Activated T-helper 1 cell treated with anti-CD3 and anti-CD28 coated beads, Interleukin-12 subunit alpha, Interleukin-12 subunit beta, Interleukin-2, Interleukin-4 antibody, amounts not matched to agents 30 ng/mL and 10 ng/mL and 1 ng/mL, durations not matched to agents 14 hours and 24 hours and 36 hours (primary cell): ENCODE data around the gene RNU1-3. TPM values are rescaled to one million over a fixed set of nuclear protein-coding genes. Genes with fewer than 3 reads are reported as not detected.
A peak's percentile ranks its signal among the peaks of the same experiment; 100 is the strongest.
"Not testable (repeated sequence)": the region's sequence is repeated elsewhere in the genome, so short reads cannot be mapped to it uniquely, and the experiment has no call there.

Experiments
- DNase-seq: peaks from one replicate; pipeline ENCODE4 v3.0.0; 2021; ENCODE audit warnings: low spot score
- H3K27ac Mint-ChIP-seq: one replicate; pipeline ENCODE4 v1.8.0; 2021; ENCODE audit warnings: mild to moderate bottlenecking, mixed read lengths
- H3K27me3 Mint-ChIP-seq: one replicate; pipeline ENCODE4 v1.8.0; 2022; ENCODE audit warnings: mild to moderate bottlenecking, moderate library complexity, mixed read lengths; ENCODE audit not compliant: insufficient read depth
- H3K36me3 Mint-ChIP-seq: one replicate; pipeline ENCODE4 v1.8.0; 2021; ENCODE audit warnings: low read depth, mixed read lengths
- H3K4me1 Mint-ChIP-seq: one replicate; pipeline ENCODE4 v1.8.0; 2021; ENCODE audit warnings: low read depth, mixed read lengths
- H3K4me3 Mint-ChIP-seq: one replicate; pipeline ENCODE4 v1.8.0; 2021; ENCODE audit warnings: mild to moderate bottlenecking, moderate library complexity, mixed read lengths
- H3K9me3 Mint-ChIP-seq: one replicate; pipeline ENCODE4 v1.8.0; 2021; ENCODE audit warnings: mixed read lengths
- intact Hi-C: fragments of 100-400 bp; cut with micrococcal nuclease; formaldehyde crosslinking; loops from one replicate; pipeline ENCODE4 v1.15.1; 2024
- total RNA-seq: library from RNA; stranded (reverse); gene quantifications from 2 replicates; pipeline ENCODE4 v1.2.3, GENCODE V29; 2022

The RNU1-3 gene
- total RNA-seq, 1 donor from 2014 or later, result 3,041 TPM

GRCh38 chr1:16665836-16666235, 912 bp downstream of the RNU1-3 start:
- not testable (repeated sequence) for H3K9me3 Mint-ChIP-seq, H3K36me3 Mint-ChIP-seq, H3K27ac Mint-ChIP-seq

GRCh38 chr1:16658234-16658633, 8.5 kb downstream of the RNU1-3 start:
- DNase-seq, H3K4me3 Mint-ChIP-seq, intact Hi-C loops, H3K4me1 Mint-ChIP-seq, H3K9me3 Mint-ChIP-seq, H3K27ac Mint-ChIP-seq, H3K36me3 Mint-ChIP-seq, H3K27me3 Mint-ChIP-seq: not testable (repeated sequence)

More at GRCh38 chr1:16665836-16666235, 912 bp downstream of the RNU1-3 start:
- H3K4me3 Mint-ChIP-seq, intact Hi-C loops, H3K4me1 Mint-ChIP-seq, H3K27me3 Mint-ChIP-seq, DNase-seq: not testable (repeated sequence)

- H3K36me3 Mint-ChIP-seq, H3K4me1 Mint-ChIP-seq, intact Hi-C loops, H3K27me3 Mint-ChIP-seq, DNase-seq, H3K27ac Mint-ChIP-seq, H3K9me3 Mint-ChIP-seq, H3K4me3 Mint-ChIP-seq: not testable (repeated sequence)
These were observed 9.6 kb downstream of the RNU1-3 start for GRCh38 chr1:16656981-16657683.

GRCh38 chr1:16656574-16656973, 10.2 kb downstream of the RNU1-3 start:
- H3K27me3 Mint-ChIP-seq, H3K36me3 Mint-ChIP-seq, H3K4me3 Mint-ChIP-seq, H3K27ac Mint-ChIP-seq, H3K9me3 Mint-ChIP-seq, DNase-seq, H3K4me1 Mint-ChIP-seq, intact Hi-C loops: not testable (repeated sequence)

GRCh38 chr1:16651560-16651959, 15.2 kb downstream of the RNU1-3 start:
- DNase-seq, result peak; percentile 0
- H3K27ac Mint-ChIP-seq, H3K4me3 Mint-ChIP-seq, intact Hi-C loops, H3K36me3 Mint-ChIP-seq, H3K27me3 Mint-ChIP-seq, H3K9me3 Mint-ChIP-seq, H3K4me1 Mint-ChIP-seq: not testable (repeated sequence)

GRCh38 chr1:16649960-16650359, 16.8 kb downstream of the RNU1-3 start:
- H3K27ac Mint-ChIP-seq, H3K9me3 Mint-ChIP-seq, H3K4me1 Mint-ChIP-seq, H3K36me3 Mint-ChIP-seq, H3K4me3 Mint-ChIP-seq, DNase-seq, intact Hi-C loops: not testable (repeated sequence)
- H3K27me3 Mint-ChIP-seq, result peaks cover 12% of the 10 kb centered on the region

- H3K27ac Mint-ChIP-seq, intact Hi-C loops, H3K4me3 Mint-ChIP-seq, H3K4me1 Mint-ChIP-seq, H3K9me3 Mint-ChIP-seq, H3K36me3 Mint-ChIP-seq: not testable (repeated sequence)
- DNase-seq, result peak; percentile 0
- H3K27me3 Mint-ChIP-seq, result peaks cover 12% of the 10 kb centered on the region
These were observed 17.4 kb downstream of the RNU1-3 start for GRCh38 chr1:16649390-16649789.

GRCh38 chr1:16648756-16649155, 18.0 kb downstream of the RNU1-3 start:
- H3K4me3 Mint-ChIP-seq, H3K27ac Mint-ChIP-seq, DNase-seq, intact Hi-C loops, H3K4me1 Mint-ChIP-seq, H3K9me3 Mint-ChIP-seq, H3K36me3 Mint-ChIP-seq: not testable (repeated sequence)
- peaks cover 12% of the 10 kb centered on the region for H3K27me3 Mint-ChIP-seq

- DNase-seq, H3K9me3 Mint-ChIP-seq, H3K4me3 Mint-ChIP-seq, H3K36me3 Mint-ChIP-seq, H3K27ac Mint-ChIP-seq, intact Hi-C loops, H3K4me1 Mint-ChIP-seq: not testable (repeated sequence)
- peaks cover 12% of the 10 kb centered on the region for H3K27me3 Mint-ChIP-seq
These were observed 18.5 kb downstream of the RNU1-3 start for GRCh38 chr1:16648250-16648649.

- H3K27me3 Mint-ChIP-seq, result peaks cover 10% of the 10 kb centered on the region
- intact Hi-C loops, H3K4me3 Mint-ChIP-seq, H3K27ac Mint-ChIP-seq, H3K4me1 Mint-ChIP-seq, H3K9me3 Mint-ChIP-seq, H3K36me3 Mint-ChIP-seq: not testable (repeated sequence)
- peak; percentile 0 for DNase-seq
These were observed 19.3 kb downstream of the RNU1-3 start for GRCh38 chr1:16647179-16648176.

- H3K4me3 Mint-ChIP-seq, H3K36me3 Mint-ChIP-seq, H3K4me1 Mint-ChIP-seq, H3K27ac Mint-ChIP-seq, intact Hi-C loops, H3K9me3 Mint-ChIP-seq, DNase-seq: not testable (repeated sequence)
- peaks cover 10% of the 10 kb centered on the region for H3K27me3 Mint-ChIP-seq
These were observed 20.0 kb downstream of the RNU1-3 start for GRCh38 chr1:16646716-16647115.

GRCh38 chr1:16646061-16646664, 20.6 kb downstream of the RNU1-3 start:
- H3K4me3 Mint-ChIP-seq, intact Hi-C loops, H3K4me1 Mint-ChIP-seq, H3K36me3 Mint-ChIP-seq, H3K27ac Mint-ChIP-seq, H3K9me3 Mint-ChIP-seq: not testable (repeated sequence)
- DNase-seq, result peak; percentile 1
- peaks cover 10% of the 10 kb centered on the region for H3K27me3 Mint-ChIP-seq
